Measurements from ENCODE around the gene DUSP8. TPM values are rescaled to one million over a fixed set of nuclear protein-coding genes. Genes with fewer than 3 reads are reported as not detected.

DUSP8 gene
- total RNA-seq, 1 donor from 2014 or later: 2.4 TPM

- Mint-ChIP-seq H3K36me3 (ENCODE audit: low read depth) (no peaks in the 10 kb centered on the region), H3K4me1 (ENCODE audit: low read depth) (no peaks in the 10 kb centered on the region), H3K27ac (no peak overlapping the region), H3K27me3 (ENCODE audit: insufficient read depth) (peaks cover 30% of the 10 kb centered on the region), H3K4me3 (no peak overlapping the region), H3K9me3 (no peaks in the 10 kb centered on the region)
- intact Hi-C loops (cut with micrococcal nuclease): loop anchor here (10.0 kb wide), 1 partner anchor 75 kb away; the partner anchor contains the start of genes KRTAP5-4 and KRTAP5-5
- no peak for DNase-seq (ENCODE audit: low spot score)
Measured at GRCh38 chr11:1549338-1550330, 22.4 kb downstream of the DUSP8 start.

DNA sequence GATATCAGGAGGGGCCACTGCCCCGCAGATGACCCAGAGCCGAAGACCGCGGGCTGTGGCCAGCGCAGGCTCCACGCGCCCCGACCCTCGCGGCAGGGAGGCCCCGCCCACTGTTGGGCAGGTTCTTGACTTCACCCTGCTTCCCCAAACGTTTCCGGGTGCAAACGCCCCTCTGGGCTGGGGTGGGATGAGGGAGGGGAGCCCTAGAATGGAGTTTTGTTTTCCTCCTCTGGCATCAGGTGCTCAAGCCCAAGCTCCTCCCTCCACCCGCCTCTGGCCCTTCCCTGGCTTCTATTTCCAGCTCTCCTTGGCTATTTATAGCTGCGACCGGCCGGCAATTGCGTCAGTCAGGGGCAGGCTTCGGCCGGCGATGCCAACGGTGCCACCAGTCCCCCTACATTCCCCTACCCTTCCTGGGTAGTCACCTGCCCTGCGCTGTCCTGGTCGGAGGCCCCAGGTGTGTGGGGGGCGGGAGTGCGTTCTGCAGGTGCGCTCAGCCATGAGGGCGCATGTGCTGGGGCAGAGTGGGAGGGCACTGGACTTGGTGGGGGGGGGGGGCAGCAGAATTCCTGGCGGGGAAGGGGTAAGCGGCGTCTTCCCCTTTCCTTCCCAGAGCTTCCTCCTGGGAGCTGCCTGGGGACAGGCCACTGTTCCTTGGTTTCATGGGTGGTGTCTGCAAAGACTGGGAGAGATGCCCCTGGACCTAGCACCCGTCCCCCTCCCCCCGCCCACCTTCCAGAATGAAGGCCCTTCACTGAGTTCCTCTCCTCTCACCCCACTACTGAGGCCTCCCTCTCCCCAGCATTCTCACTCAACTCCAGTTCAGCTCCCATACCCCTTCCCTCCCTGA, 23.6 kb downstream of the DUSP8 start:
- no peaks in the 10 kb centered on the region for H3K9me3 Mint-ChIP-seq
- DNase-seq (ENCODE audit: low spot score): no peak
- H3K27ac Mint-ChIP-seq: no peak overlapping the region
- H3K4me1 Mint-ChIP-seq (ENCODE audit: low read depth): no peaks in the 10 kb centered on the region
- peaks cover 30% of the 10 kb centered on the region for H3K27me3 Mint-ChIP-seq (ENCODE audit: insufficient read depth)
- no peaks in the 10 kb centered on the region for H3K36me3 Mint-ChIP-seq (ENCODE audit: low read depth)
- intact Hi-C loops (cut with micrococcal nuclease): loop anchor here (10.0 kb wide), 1 partner anchor 76 kb away; the partner anchor contains the start of genes KRTAP5-4 and KRTAP5-5
- H3K4me3 Mint-ChIP-seq: no peak overlapping the region

DNA sequence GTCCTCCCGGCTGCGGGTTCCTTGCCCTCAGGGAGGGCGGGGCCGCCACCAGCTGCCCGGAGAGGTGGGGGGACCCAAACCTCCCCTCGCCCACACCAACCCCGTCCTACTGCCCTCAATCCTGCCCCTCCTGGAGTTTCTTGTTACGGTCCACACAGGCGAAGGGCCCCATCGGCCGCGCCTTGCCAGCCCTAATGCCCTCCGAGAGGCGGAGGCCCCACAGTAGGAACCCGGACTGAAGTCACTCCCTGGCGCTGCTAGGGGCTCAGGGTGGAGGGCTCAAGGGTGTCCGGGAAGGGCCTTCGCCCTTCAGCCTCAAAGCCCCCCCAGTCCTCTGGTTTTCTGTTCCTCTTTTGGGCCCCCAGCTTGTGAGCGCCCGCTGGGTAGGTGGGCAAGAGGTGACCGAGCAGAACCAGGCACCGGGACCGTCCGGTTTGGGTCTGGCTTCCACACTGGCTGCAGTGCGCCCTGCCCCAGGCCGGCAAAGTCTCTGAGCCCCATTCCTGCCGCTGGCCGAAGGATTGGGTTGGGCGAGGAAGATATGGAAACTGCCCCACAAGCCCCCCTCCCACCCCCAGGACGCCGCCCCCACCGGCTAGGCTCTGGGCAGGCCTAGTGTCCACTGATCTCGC, 24.5 kb downstream of the DUSP8 start:
- Mint-ChIP-seq H3K27me3 (ENCODE audit: insufficient read depth) (peaks cover 30% of the 10 kb centered on the region), H3K4me1 (ENCODE audit: low read depth) (no peaks in the 10 kb centered on the region), H3K4me3 (no peak overlapping the region), H3K9me3 (no peaks in the 10 kb centered on the region), H3K27ac (no peak overlapping the region), H3K36me3 (ENCODE audit: low read depth) (no peaks in the 10 kb centered on the region)
- no peak for DNase-seq (ENCODE audit: low spot score)
- intact Hi-C loops (cut with micrococcal nuclease): loop anchor here (10.0 kb wide), 1 partner anchor 77 kb away; the partner anchor contains the start of genes KRTAP5-4 and KRTAP5-5

GRCh38 chr11:1546536-1547466, 25.3 kb downstream of the DUSP8 start:
- no peaks in the 10 kb centered on the region for H3K4me1 Mint-ChIP-seq (ENCODE audit: low read depth)
- H3K9me3 Mint-ChIP-seq: no peaks in the 10 kb centered on the region
- H3K36me3 Mint-ChIP-seq (ENCODE audit: low read depth): no peaks in the 10 kb centered on the region
- H3K27me3 Mint-ChIP-seq (ENCODE audit: insufficient read depth): peaks cover 30% of the 10 kb centered on the region
- DNase-seq (ENCODE audit: low spot score): no peak
- intact Hi-C loops (cut with micrococcal nuclease): loop anchor here (1.0 to 10.0 kb wide), 2 partner anchors 28 to 78 kb away; partner anchors contain the start of genes KRTAP5-4 and KRTAP5-5
- H3K27ac Mint-ChIP-seq: no peak overlapping the region
- H3K4me3 Mint-ChIP-seq: no peak overlapping the region

GRCh38 chr11:1546077-1546535, 26.0 kb downstream of the DUSP8 start:
- DNase-seq (ENCODE audit: low spot score): no peak
- Mint-ChIP-seq H3K36me3 (ENCODE audit: low read depth) (no peaks in the 10 kb centered on the region), H3K27me3 (ENCODE audit: insufficient read depth) (peaks cover 30% of the 10 kb centered on the region), H3K4me3 (no peak overlapping the region), H3K27ac (no peak overlapping the region), H3K9me3 (no peaks in the 10 kb centered on the region), H3K4me1 (ENCODE audit: low read depth) (no peaks in the 10 kb centered on the region)
- intact Hi-C loops (cut with micrococcal nuclease): loop anchor here (1.0 to 10.0 kb wide), 2 partner anchors 28 to 79 kb away; partner anchors contain the start of genes KRTAP5-4 and KRTAP5-5

GRCh38 chr11:1545432-1545831, 26.6 kb downstream of the DUSP8 start:
- Mint-ChIP-seq H3K27ac (no peak overlapping the region), H3K27me3 (ENCODE audit: insufficient read depth) (peaks cover 30% of the 10 kb centered on the region), H3K4me3 (no peak overlapping the region), H3K4me1 (ENCODE audit: low read depth) (no peaks in the 10 kb centered on the region), H3K36me3 (ENCODE audit: low read depth) (no peaks in the 10 kb centered on the region), H3K9me3 (no peaks in the 10 kb centered on the region)
- no peak for DNase-seq (ENCODE audit: low spot score)
- intact Hi-C loops (cut with micrococcal nuclease): loop anchor here (10.0 kb wide), 1 partner anchor 79 kb away; the partner anchor contains the start of genes KRTAP5-4 and KRTAP5-5

- no peaks in the 10 kb centered on the region for H3K9me3 Mint-ChIP-seq
- DNase-seq (ENCODE audit: low spot score): no peak
- H3K4me3 Mint-ChIP-seq: no peak overlapping the region
- H3K36me3 Mint-ChIP-seq (ENCODE audit: low read depth): no peaks in the 10 kb centered on the region
- H3K4me1 Mint-ChIP-seq (ENCODE audit: low read depth): no peaks in the 10 kb centered on the region
- peaks cover 30% of the 10 kb centered on the region for H3K27me3 Mint-ChIP-seq (ENCODE audit: insufficient read depth)
- no peak overlapping the region for H3K27ac Mint-ChIP-seq
- intact Hi-C loops (cut with micrococcal nuclease): loop anchor here (10.0 kb wide), 1 partner anchor 80 kb away; the partner anchor contains the start of genes KRTAP5-4 and KRTAP5-5
Measured at GRCh38 chr11:1544536-1544935, 27.5 kb downstream of the DUSP8 start.

GRCh38 chr11:1543606-1544263, 28.3 kb downstream of the DUSP8 start:
- Mint-ChIP-seq H3K9me3 (no peaks in the 10 kb centered on the region), H3K27me3 (ENCODE audit: insufficient read depth) (peaks cover 25% of the 10 kb centered on the region), H3K4me1 (ENCODE audit: low read depth) (no peaks in the 10 kb centered on the region), H3K4me3 (no peak overlapping the region), H3K36me3 (ENCODE audit: low read depth) (no peaks in the 10 kb centered on the region), H3K27ac (no peak overlapping the region)
- intact Hi-C loops (cut with micrococcal nuclease): loop anchor here (10.0 kb wide), 1 partner anchor 81 kb away; the partner anchor contains the start of genes KRTAP5-4 and KRTAP5-5
- DNase-seq (ENCODE audit: low spot score): no peak

GRCh38 chr11:1542267-1542666, 29.8 kb downstream of the DUSP8 start:
- peaks cover 15% of the 10 kb centered on the region for H3K27me3 Mint-ChIP-seq (ENCODE audit: insufficient read depth)
- H3K36me3 Mint-ChIP-seq (ENCODE audit: low read depth): no peaks in the 10 kb centered on the region
- no peak for DNase-seq (ENCODE audit: low spot score)
- H3K9me3 Mint-ChIP-seq: no peaks in the 10 kb centered on the region
- no peaks in the 10 kb centered on the region for H3K4me1 Mint-ChIP-seq (ENCODE audit: low read depth)
- no peak overlapping the region for H3K4me3 Mint-ChIP-seq
- H3K27ac Mint-ChIP-seq: no peak overlapping the region
- intact Hi-C loops (cut with micrococcal nuclease): loop anchor here (10.0 kb wide), 1 partner anchor 83 kb away; the partner anchor contains the start of genes KRTAP5-4 and KRTAP5-5

- Mint-ChIP-seq H3K27ac (no peak overlapping the region), H3K36me3 (ENCODE audit: low read depth) (no peaks in the 10 kb centered on the region), H3K27me3 (ENCODE audit: insufficient read depth) (peaks cover 15% of the 10 kb centered on the region), H3K4me3 (no peak overlapping the region), H3K9me3 (no peaks in the 10 kb centered on the region), H3K4me1 (ENCODE audit: low read depth) (no peaks in the 10 kb centered on the region)
- intact Hi-C loops (cut with micrococcal nuclease): loop anchor here (10.0 kb wide), 1 partner anchor 83 kb away; the partner anchor contains the start of genes KRTAP5-4 and KRTAP5-5
- no peak for DNase-seq (ENCODE audit: low spot score)
Measured at GRCh38 chr11:1541474-1542204, 30.4 kb downstream of the DUSP8 start.

Data from activated T-helper 1 cell treated with anti-CD3 and anti-CD28 coated beads, Interleukin-12 subunit alpha, Interleukin-12 subunit beta, Interleukin-2, Interleukin-4 antibody, amounts not matched to agents 30 ng/mL and 10 ng/mL and 1 ng/mL, durations not matched to agents 14 hours and 24 hours and 36 hours (primary cell).